Measurements from ENCODE around the gene HNRNPF. TPM values are rescaled to one million over a fixed set of nuclear protein-coding genes. Genes with fewer than 3 reads are reported as not detected.
"Not testable (repeated sequence)": the region's sequence is repeated elsewhere in the genome, so short reads cannot be mapped to it uniquely, and the experiment has no call there.

HNRNPF gene
- total RNA-seq, 1 donor from 2014 or later = 150 TPM

DNA sequence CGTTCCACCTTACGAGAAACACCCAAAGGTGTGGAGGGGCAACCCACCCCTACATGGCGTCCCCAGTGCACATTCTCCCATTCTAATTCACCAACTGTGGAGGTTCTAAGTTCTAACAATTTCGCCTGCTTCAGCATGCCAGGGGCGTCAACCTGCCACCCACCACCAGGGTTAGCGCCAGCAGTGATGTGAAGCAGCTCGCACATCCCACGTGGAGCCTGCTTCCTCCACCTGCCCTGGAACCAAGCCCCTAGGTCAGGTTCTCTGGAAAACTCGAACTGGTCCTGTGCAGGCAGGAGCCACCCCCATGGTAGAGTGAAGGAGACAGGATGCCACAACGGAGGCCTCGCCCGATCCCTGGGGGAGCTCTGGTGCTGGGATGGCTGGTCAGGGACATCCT is 70.9 kb downstream of the HNRNPF start:
- intact Hi-C loops (cut with DNase I) = no loop called here

DNA sequence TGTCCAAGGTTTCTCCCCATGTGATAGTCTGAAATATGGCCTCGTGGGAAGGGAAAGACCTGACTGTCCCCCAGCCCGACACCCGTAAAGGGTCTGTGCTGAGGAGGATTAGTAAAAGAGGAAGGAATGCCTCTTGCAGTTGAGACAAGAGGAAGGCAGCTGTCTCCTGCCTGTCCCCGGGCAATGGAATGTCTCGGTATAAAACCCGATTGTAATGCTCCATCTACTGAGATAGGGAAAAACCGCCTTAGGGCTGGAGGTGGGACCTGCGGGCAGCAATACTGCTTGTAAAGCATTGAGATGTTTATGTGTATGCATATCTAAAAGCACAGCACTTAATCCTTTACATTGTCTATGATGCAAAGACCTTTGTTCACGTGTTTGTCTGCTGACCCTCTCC is 71.5 kb downstream of the HNRNPF start:
- H3K27ac ChIP-seq; H3K4me1 ChIP-seq; intact Hi-C loops (cut with DNase I); H3K9me3 ChIP-seq; H3K4me3 ChIP-seq; DNase-seq (ENCODE audit: extremely low spot score in 2 of 2); H3K27me3 ChIP-seq; H3K36me3 ChIP-seq: not testable (repeated sequence)

More for the DNA sequence above, 70.9 kb downstream of the HNRNPF start:
- H3K4me1 ChIP-seq = no peaks in the 10 kb centered on the region
- no peak for DNase-seq (ENCODE audit: extremely low spot score in 2 of 2)
- no peaks in the 10 kb centered on the region for H3K9me3 ChIP-seq
- H3K4me3 ChIP-seq = no peak overlapping the region
- no peak overlapping the region for H3K27ac ChIP-seq
- no peaks in the 10 kb centered on the region for H3K27me3 ChIP-seq
- no peaks in the 10 kb centered on the region for H3K36me3 ChIP-seq
- TF ChIP-seq, protein P1, sequence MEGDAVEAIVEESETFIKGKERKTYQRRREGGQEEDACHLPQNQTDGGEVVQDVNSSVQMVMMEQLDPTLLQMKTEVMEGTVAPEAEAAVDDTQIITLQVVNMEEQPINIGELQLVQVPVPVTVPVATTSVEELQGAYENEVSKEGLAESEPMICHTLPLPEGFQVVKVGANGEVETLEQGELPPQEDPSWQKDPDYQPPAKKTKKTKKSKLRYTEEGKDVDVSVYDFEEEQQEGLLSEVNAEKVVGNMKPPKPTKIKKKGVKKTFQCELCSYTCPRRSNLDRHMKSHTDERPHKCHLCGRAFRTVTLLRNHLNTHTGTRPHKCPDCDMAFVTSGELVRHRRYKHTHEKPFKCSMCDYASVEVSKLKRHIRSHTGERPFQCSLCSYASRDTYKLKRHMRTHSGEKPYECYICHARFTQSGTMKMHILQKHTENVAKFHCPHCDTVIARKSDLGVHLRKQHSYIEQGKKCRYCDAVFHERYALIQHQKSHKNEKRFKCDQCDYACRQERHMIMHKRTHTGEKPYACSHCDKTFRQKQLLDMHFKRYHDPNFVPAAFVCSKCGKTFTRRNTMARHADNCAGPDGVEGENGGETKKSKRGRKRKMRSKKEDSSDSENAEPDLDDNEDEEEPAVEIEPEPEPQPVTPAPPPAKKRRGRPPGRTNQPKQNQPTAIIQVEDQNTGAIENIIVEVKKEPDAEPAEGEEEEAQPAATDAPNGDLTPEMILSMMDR (IDR thresholded peaks at IDR 0.05) = no peak
- TF ChIP-seq POLR2A (IDR thresholded peaks at IDR 0.05) (no peak), POLR2AphosphoS5 (IDR thresholded peaks at IDR 0.05; ENCODE audit: insufficient read depth in 1 of 2, low read depth in 1 of 2) (no peak)

DNA sequence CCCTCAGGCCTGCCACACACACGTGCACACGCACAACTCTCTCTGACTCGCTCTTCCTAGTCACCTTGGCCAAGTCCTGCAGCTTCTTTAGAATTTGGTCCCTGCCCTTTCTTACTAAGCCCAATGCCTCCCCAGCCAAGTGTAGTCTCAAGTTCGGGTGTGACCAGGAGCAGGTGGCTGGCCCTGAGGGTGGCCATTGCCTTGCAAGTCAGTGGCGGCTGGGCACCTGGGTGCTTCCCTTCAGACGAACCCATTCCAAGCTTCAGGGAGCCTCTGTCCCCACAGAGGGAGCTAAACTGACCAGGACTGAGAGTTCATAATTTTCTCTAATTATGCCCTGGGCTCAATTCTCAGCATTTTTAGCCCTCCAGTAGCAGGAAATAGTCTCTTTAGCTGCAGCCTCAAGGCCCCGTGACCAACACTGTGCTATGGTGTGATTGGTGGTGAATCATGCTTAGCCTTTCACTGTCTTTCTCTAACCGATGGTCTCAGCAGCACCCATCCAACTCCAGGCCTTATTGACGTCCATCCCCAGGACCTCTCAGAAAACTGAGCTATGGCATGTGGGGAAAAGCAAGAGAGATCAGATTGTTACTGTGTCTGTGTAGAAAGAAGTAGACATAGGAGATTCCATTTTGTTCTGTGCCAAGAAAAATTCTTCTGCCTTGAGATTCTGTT is 72.2 kb downstream of the HNRNPF start:
- intact Hi-C loops (cut with DNase I) = no loop called here
- H3K4me3 ChIP-seq = no peak overlapping the region
- DNase-seq (ENCODE audit: extremely low spot score in 2 of 2) = no peak
- H3K9me3 ChIP-seq = no peaks in the 10 kb centered on the region
- H3K36me3 ChIP-seq = no peaks in the 10 kb centered on the region
- no peak for TF ChIP-seq POLR2A (IDR thresholded peaks at IDR 0.05)
- TF ChIP-seq, protein P1 (IDR thresholded peaks at IDR 0.05) = no peak
- no peak for TF ChIP-seq POLR2AphosphoS5 (IDR thresholded peaks at IDR 0.05; ENCODE audit: insufficient read depth in 1 of 2, low read depth in 1 of 2)
- no peak overlapping the region for H3K27ac ChIP-seq
- no peaks in the 10 kb centered on the region for H3K27me3 ChIP-seq
- no peaks in the 10 kb centered on the region for H3K4me1 ChIP-seq

DNA sequence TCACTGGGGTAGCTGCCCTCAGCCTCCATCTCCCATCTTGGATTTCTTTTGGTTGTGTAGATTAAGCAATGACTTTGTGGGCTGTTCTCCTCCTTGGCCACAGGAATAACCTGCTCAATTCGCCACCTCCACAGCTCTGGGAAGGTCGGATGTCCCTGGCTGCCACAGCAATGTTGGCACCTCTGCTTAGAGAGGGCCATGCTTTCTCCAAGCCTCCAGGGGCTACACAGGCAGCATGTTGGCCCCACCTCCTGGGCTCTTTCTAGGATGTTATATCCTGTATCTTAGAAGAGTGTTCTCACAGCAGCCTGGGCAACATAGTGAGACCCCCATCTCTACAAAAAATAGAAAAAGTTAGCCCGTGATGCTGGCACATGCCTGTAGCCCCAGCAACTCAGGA is 72.9 kb downstream of the HNRNPF start:
- Histone ChIP-seq H3K4me1 (no peaks in the 10 kb centered on the region), H3K27ac (no peak overlapping the region), H3K9me3 (no peaks in the 10 kb centered on the region), H3K36me3 (no peaks in the 10 kb centered on the region), H3K4me3 (no peak overlapping the region), H3K27me3 (no peaks in the 10 kb centered on the region)
- no peak for DNase-seq (ENCODE audit: extremely low spot score in 2 of 2)
- intact Hi-C loops (cut with DNase I) = no loop called here
- no peak for TF ChIP-seq POLR2AphosphoS5 (IDR thresholded peaks at IDR 0.05; ENCODE audit: insufficient read depth in 1 of 2, low read depth in 1 of 2)
- TF ChIP-seq, protein P1 (IDR thresholded peaks at IDR 0.05) = no peak
- no peak for TF ChIP-seq POLR2A (IDR thresholded peaks at IDR 0.05)

Small RNA genes lying within 50 kb of the gene (small RNA-seq; reads per million reads assigned to genes)
- gene RNU6ATAC11P = not detected
- gene RNU7-193P = not detected
- gene SNORD3J = not detected

Other genes with a start within 250 kb of the HNRNPF start
- gene RASGEF1A, start 142.1 kb downstream of the HNRNPF start, total RNA-seq = 14.5 TPM
- not detected for gene FXYD4, start 37.5 kb downstream of the HNRNPF start, total RNA-seq
- 4.2 TPM for gene ZNF487, start 27.9 kb upstream of the HNRNPF start, total RNA-seq
- gene ZNF239, start 165.4 kb upstream of the HNRNPF start, total RNA-seq = 3.2 TPM
- 5.4 TPM for gene ZNF485, start 197.3 kb upstream of the HNRNPF start, total RNA-seq
- 51.1 TPM for gene ZNF32, start 239.7 kb upstream of the HNRNPF start, total RNA-seq

All from vagina (tissue), 2 donors.